Common myeloid progenitor, CD34-positive (primary cell): ENCODE measurements around the gene TSPEAR.

Experiments used
- CTCF ChIA-PET: fragments of 350-600 bp; sonication (Branson Sonifier 250); formaldehyde crosslinking; loops from one replicate; lab custom pipeline; 2021; ENCODE audit warnings: antibody characterized with exemption; lab: Charles Lee
- POLR2A ChIA-PET: fragments of 350-600 bp; sonication (Branson Sonifier 250); formaldehyde crosslinking; loops from one replicate; lab custom pipeline; 2021; ENCODE audit warnings: antibody characterized with exemption; lab: Charles Lee
- DNase-seq, 3 donors: peaks; one replicate each; pipeline versions ENCODE4 v3.0.0 to v3.0.0-alpha.2; 2013
- H3K27ac ChIP-seq, 2 experiments: 1 replicate in 1 of 2; 2 replicates in 1 of 2; pipeline ENCODE4 v1.7.0; 2013; ENCODE audit warnings: inconsistent platforms in 2 of 2, low read length in 2 of 2, mild to moderate bottlenecking in 2 of 2, low read depth in 1 of 2, moderate library complexity in 1 of 2; ENCODE audit not compliant: severe bottlenecking in 2 of 2, insufficient read depth in 1 of 2, poor library complexity in 1 of 2
- H3K27me3 ChIP-seq, 5 experiments: replicated peaks in 2 of 5; 1 replicate in 3 of 5; 2 replicates in 2 of 5; pipeline versions ENCODE4 v1.6.1 to v1.7.0; 2013; ENCODE audit warnings: low read length in 4 of 5, mild to moderate bottlenecking in 2 of 5, moderate library complexity in 2 of 5, inconsistent platforms in 1 of 5; ENCODE audit not compliant: insufficient read depth in 5 of 5, control insufficient read depth in 4 of 5
- H3K36me3 ChIP-seq, 4 experiments: 1 replicate in 2 of 4; 2 replicates in 2 of 4; pipeline versions ENCODE4 v1.6.1 to v1.7.0; 2013; ENCODE audit warnings: low read length in 3 of 4, control low read depth in 1 of 4, mild to moderate bottlenecking in 1 of 4; ENCODE audit not compliant: control insufficient read depth in 4 of 4, insufficient read depth in 4 of 4
- H3K4me1 ChIP-seq, 4 experiments: 1 replicate in 3 of 4; 2 replicates in 1 of 4; pipeline versions ENCODE4 v1.6.1 to v1.7.1; 2013; ENCODE audit warnings: low read length in 3 of 4, mild to moderate bottlenecking in 3 of 4, control low read depth in 1 of 4, inconsistent platforms in 1 of 4, moderate library complexity in 1 of 4; ENCODE audit not compliant: control insufficient read depth in 4 of 4, insufficient read depth in 4 of 4; ENCODE audit errors: control extremely low read depth in 1 of 4
- H3K4me3 ChIP-seq, 7 experiments: 1 replicate in 4 of 7; 2 replicates in 3 of 7; pipeline versions ENCODE4 v1.5.1 to v1.7.0; 2013; ENCODE audit warnings: mild to moderate bottlenecking in 7 of 7, low read length in 6 of 7, moderate library complexity in 6 of 7, inconsistent platforms in 2 of 7, low read depth in 2 of 7, control low read depth in 1 of 7; ENCODE audit not compliant: insufficient read depth in 4 of 7, control insufficient read depth in 1 of 7; ENCODE audit errors: extremely low read depth in 1 of 7
- H3K9me3 ChIP-seq, 5 experiments: 1 replicate in 4 of 5; 2 replicates in 1 of 5; pipeline versions ENCODE4 v1.6.1 to v1.7.1; 2013; ENCODE audit warnings: low read length in 4 of 5, mild to moderate bottlenecking in 2 of 5, inconsistent platforms in 1 of 5, low read depth in 1 of 5, moderate library complexity in 1 of 5; ENCODE audit not compliant: control insufficient read depth in 4 of 5, insufficient read depth in 2 of 5; ENCODE audit errors: control extremely low read depth in 1 of 5
- WGBS: methylation state at CpG from one replicate; pipeline ENCODE4 v1.1.5; 2013; ENCODE audit not compliant: insufficient coverage; 5-methylcytosine and 5-hydroxymethylcytosine counted together

TSPEAR gene

GRCh38 chr21:44756423-44757185, 45.2 kb upstream of the TSPEAR start:
- no peak overlapping the region for H3K27ac ChIP-seq
- no peaks in the 10 kb centered on the region for H3K36me3 ChIP-seq
- H3K9me3 ChIP-seq, result peaks cover 0 to 7% (median 0%) of the 10 kb centered on the region in 5 experiments
- H3K4me1 ChIP-seq, result peaks cover 0 to 3% (median 0%) of the 10 kb centered on the region in 4 experiments
- ChIA-PET CTCF (no interaction called here), POLR2A (no interaction called here)
- 98% methylated on average over 22 of the region's 23 CpGs for WGBS
- H3K27me3 ChIP-seq, result peaks cover 0 to 2% (median 0%) of the 10 kb centered on the region in 5 experiments
- DNase-seq, result no peak
- no peak overlapping the region for H3K4me3 ChIP-seq

- Histone ChIP-seq H3K36me3 (no peaks in the 10 kb centered on the region), H3K4me1 (peaks cover 0 to 3% (median 0%) of the 10 kb centered on the region in 4 experiments), H3K4me3 (no peak overlapping the region), H3K27ac (no peak overlapping the region), H3K9me3 (peaks cover 0 to 7% (median 0%) of the 10 kb centered on the region in 5 experiments), H3K27me3 (peaks cover 0 to 12% (median 0%) of the 10 kb centered on the region in 5 experiments)
- CTCF ChIA-PET, result no interaction called here
- WGBS, result 77% methylated on average over 4 of the region's 5 CpGs
- peak in 1 of 3 donors; percentile 11 for DNase-seq
- POLR2A ChIA-PET, result interaction anchor here (0.8 kb wide), 1 partner anchor 31 kb away, joined by 5 read pairs; no protein-coding TSS in a partner anchor
These were observed 43.9 kb upstream of the TSPEAR start for GRCh38 chr21:44755227-44755626.

- Histone ChIP-seq H3K9me3 (peaks cover 0 to 9% (median 0%) of the 10 kb centered on the region in 5 experiments), H3K27me3 (peaks cover 0 to 30% (median 0%) of the 10 kb centered on the region in 5 experiments), H3K36me3 (no peaks in the 10 kb centered on the region), H3K27ac (no peak overlapping the region), H3K4me1 (peaks cover 0 to 3% (median 0%) of the 10 kb centered on the region in 4 experiments), H3K4me3 (no peak overlapping the region)
- ChIA-PET POLR2A (no interaction called here), CTCF (no interaction called here)
- WGBS, result 86% methylated on average over 19 of the region's 19 CpGs
- no peak for DNase-seq
These were observed 42.0 kb upstream of the TSPEAR start for GRCh38 chr21:44753357-44753756.

- H3K4me3 ChIP-seq, result no peak overlapping the region
- CTCF ChIA-PET, result no interaction called here
- WGBS, result 81% methylated on average over 11 of the region's 11 CpGs
- no peaks in the 10 kb centered on the region for H3K36me3 ChIP-seq
- H3K27ac ChIP-seq, result no peak overlapping the region
- peaks cover 0 to 11% (median 0%) of the 10 kb centered on the region in 5 experiments for H3K9me3 ChIP-seq
- H3K4me1 ChIP-seq, result peaks cover 0 to 3% (median 0%) of the 10 kb centered on the region in 4 experiments
- H3K27me3 ChIP-seq, result peaks cover 0 to 35% (median 0%) of the 10 kb centered on the region in 5 experiments
- POLR2A ChIA-PET, result interaction anchor here (0.6 kb wide), 1 partner anchor 297 kb away, joined by 3 read pairs; no protein-coding TSS in a partner anchor
- DNase-seq, result no peak
These were observed 41.4 kb upstream of the TSPEAR start for GRCh38 chr21:44752671-44753235.

- H3K36me3 ChIP-seq, result no peaks in the 10 kb centered on the region
- peaks cover 0 to 14% (median 0%) of the 10 kb centered on the region in 5 experiments for H3K9me3 ChIP-seq
- ChIA-PET CTCF (no interaction called here), POLR2A (interaction anchor here (0.6 kb wide), 1 partner anchor 296 kb away, joined by 3 read pairs; no protein-coding TSS in a partner anchor)
- no peak overlapping the region for H3K27ac ChIP-seq
- peaks cover 0 to 39% (median 0%) of the 10 kb centered on the region in 5 experiments for H3K27me3 ChIP-seq
- no peak overlapping the region for H3K4me3 ChIP-seq
- DNase-seq, result no peak
- H3K4me1 ChIP-seq, result peaks cover 0 to 3% (median 0%) of the 10 kb centered on the region in 4 experiments
- WGBS, result 89% methylated on average over 25 of the region's 34 CpGs
These were observed 40.6 kb upstream of the TSPEAR start for GRCh38 chr21:44751799-44752636.

GRCh38 chr21:44751186-44751798, 39.9 kb upstream of the TSPEAR start:
- DNase-seq, result no peak
- no peaks in the 10 kb centered on the region for H3K36me3 ChIP-seq
- H3K9me3 ChIP-seq, result peaks cover 0 to 14% (median 0%) of the 10 kb centered on the region in 5 experiments
- peaks cover 0 to 39% (median 0%) of the 10 kb centered on the region in 5 experiments for H3K27me3 ChIP-seq
- 93% methylated on average over 18 of the region's 24 CpGs for WGBS
- no peak overlapping the region for H3K4me3 ChIP-seq
- peaks cover 0 to 3% (median 0%) of the 10 kb centered on the region in 4 experiments for H3K4me1 ChIP-seq
- CTCF ChIA-PET, result no interaction called here
- POLR2A ChIA-PET, result no interaction called here
- H3K27ac ChIP-seq, result no peak overlapping the region
